NOMO-1 treated with DMSO at 0.1 percent for 48 hours (cell line): Measurements from ENCODE around the gene LIMK1.

Source experiments
- DNase-seq: peaks from one replicate; lab custom pipeline; 2025; ENCODE audit not compliant: unreplicated experiment; lab: John Stamatoyannopoulos, UW

Gene LIMK1

DNA sequence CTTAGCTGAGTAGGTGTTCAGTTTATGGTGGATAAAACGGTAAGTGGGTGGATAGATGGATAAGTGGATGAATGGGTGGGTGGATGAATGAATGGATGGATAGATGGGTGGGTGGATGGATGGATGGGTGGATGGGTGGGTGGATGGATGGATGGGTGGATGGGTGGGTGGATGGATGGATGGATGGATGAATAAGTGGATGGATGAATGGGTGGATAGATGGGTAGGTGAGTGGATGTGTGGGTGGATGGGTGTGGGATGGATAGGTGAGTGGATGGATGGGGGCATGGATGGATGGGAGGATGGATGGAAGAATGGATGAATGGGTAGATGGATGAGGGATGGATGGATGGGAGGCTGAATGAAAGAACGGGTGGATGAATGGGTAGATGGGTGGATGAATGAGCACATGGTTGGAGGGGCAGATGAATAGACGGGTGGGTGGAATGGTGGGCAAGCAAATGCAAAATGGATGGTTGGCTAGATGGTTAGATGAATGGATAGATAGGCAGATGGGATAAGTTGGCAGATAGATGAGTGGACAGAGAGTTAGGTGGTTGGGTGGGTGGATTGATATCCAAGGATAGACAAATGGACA lies 29.9 kb upstream of the LIMK1 start:
- DNase-seq = no peak

DNA sequence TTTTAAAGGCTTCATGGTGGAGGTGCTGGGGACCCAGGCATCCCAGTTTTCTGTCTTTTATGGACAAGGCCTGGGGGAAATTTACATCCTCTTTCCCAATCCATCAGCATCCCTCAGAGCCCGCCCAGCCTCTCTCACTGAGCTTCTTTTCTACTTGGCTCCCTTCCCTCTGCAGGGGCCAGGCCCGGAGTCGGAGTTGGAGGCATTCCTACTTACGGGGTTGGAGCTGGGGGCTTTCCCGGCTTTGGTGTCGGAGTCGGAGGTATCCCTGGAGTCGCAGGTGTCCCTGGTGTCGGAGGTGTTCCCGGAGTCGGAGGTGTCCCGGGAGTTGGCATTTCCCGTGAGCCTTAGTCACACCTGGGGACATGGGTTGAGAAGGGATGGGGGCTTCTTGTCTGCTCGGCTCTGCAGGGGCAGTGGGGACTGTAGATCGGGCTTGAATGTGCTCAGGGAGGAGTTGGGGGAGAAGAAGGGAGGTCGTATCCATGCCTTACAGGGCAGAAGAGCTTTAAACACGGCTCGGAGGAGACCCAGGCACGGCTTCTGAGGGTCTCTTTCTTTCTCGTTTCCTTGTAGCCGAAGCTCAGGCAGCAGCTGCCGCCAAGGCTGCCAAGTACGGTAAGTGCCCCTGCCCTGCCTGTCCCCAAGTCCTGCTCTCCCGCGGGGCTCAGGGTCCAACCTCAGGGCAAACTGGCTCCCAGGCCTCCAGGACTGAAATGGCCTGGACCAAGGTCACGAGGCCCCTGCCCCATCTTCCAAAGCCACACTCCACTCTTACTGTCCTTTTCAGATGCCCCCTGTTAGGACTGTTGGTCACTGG lies 27.3 kb upstream of the LIMK1 start:
- DNase-seq = no peak

DNA sequence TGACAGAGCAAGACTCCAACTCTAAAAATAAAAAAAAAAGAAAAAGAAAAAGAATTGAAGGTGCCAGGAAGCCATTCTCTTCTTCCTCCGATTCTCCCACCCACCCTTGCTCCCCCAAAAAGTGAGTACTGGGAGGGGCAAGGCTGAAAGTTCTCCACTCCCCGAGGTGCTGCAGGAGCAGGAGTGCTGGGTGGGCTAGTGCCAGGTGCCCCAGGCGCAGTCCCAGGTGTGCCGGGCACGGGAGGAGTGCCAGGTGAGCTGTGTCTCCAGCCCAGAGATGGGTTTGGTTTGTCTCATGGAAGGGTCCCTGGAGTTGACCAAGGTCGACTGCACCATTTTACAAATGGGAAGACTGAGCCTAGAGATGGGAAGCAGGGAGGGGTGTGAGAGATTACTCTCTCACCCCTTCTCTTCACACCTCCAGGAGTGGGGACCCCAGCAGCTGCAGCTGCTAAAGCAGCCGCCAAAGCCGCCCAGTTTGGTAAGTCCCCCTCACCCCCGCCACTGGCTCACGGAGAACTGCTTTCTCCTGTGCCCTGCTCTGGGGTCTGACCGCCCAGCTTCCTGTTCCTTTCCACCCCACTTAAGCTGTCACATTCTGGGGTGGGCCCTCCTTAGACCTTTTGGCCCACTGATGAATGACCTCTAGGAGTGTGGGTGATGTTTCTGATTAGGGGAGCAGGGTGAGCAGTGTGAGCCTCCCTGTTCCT lies 26.2 kb upstream of the LIMK1 start:
- DNase-seq = no peak

DNA sequence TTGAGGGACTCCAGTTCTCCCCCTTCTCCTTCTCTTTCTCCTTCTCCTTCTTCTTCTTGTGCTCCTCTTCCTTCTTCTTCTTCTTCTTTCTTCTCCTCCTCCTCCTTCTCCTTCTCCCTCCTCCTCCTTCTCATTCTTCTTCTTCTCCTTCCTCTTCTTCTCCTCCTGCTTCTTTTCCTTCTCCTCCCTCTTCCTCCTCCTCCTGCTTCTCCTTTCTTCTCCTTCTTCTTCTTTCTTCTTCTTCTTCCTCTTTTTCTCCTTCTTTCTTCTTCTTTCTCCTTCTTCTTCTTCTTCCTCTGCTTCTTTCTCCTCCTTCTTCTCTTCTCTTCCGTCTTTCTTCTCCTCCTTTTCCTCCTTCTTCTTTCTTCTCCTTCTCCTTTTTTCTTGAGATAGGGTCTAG lies 25.6 kb upstream of the LIMK1 start:
- DNase-seq = peak; percentile 29

DNA sequence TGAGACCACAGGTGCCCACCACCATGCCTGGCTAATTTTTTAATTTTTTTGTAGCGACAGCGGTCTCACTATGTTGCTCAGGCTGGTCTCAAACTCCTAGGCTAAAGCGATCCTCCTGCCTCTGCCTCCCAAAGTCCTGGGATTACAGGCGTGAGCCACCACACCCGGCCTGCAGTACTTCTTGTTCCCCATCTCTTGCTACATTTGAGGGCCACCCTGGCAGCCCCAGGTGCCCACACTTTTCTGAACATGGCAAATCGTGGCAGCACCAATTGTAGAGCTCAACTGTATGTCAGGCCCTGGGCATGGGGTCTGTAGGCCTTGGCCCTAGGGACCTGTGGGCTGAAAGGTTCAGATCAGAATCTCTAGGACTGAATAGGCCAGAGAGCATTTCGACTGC lies 25.1 kb upstream of the LIMK1 start:
- DNase-seq = no peak

DNA sequence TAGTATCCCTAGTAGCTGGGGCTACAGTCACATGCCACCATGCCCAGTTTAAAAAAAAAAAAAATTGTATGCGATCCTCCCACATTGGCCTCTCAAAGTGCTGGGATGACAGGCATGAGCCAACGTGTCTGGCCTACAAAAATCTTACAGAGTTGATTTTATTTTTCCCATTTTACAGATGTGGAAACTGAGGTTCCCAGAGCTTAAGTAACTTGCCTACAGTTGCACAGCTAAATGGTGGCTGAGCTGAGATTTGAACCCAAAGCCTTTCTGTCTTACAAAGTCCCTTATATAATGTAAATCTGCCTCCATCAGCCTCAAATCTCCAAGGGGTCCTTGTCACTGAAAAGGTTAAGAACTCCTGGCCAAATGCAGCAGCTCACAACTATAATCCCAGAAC lies 24.6 kb upstream of the LIMK1 start:
- no peak for DNase-seq

DNA sequence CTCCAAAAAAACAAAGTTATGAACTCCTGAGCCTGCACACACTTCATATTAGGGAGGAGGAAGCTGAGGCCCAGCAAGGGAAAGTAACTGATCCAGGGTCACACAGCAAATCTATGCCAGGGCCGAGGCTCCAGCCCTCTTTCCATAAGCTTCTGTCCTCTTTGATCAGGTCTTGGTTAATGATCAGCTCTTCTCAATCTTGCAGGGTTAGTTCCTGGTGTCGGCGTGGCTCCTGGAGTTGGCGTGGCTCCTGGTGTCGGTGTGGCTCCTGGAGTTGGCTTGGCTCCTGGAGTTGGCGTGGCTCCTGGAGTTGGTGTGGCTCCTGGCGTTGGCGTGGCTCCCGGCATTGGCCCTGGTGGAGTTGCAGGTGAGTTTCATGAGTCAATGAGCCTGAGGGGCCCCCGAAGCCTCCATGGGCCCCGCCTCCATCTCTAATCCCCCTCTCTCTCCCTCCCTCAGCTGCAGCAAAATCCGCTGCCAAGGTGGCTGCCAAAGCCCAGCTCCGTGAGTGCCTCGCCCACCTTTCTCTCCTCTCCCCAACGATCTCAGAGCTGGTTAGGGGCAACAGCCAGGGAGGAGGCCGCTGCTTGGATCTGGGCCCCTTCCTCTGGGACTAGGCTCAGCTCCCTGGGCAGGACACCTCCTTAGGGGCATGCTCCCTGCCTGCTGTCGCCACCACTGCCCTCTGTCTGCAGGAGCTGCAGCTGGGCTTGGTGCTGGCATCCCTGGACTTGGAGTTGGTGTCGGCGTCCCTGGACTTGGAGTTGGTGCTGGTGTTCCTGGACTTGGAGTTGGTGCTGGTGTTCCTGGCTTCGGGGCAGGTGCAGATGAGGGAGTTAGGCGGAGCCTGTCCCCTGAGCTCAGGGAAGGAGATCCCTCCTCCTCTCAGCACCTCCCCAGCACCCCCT lies 23.7 kb upstream of the LIMK1 start:
- DNase-seq = no peak

DNA sequence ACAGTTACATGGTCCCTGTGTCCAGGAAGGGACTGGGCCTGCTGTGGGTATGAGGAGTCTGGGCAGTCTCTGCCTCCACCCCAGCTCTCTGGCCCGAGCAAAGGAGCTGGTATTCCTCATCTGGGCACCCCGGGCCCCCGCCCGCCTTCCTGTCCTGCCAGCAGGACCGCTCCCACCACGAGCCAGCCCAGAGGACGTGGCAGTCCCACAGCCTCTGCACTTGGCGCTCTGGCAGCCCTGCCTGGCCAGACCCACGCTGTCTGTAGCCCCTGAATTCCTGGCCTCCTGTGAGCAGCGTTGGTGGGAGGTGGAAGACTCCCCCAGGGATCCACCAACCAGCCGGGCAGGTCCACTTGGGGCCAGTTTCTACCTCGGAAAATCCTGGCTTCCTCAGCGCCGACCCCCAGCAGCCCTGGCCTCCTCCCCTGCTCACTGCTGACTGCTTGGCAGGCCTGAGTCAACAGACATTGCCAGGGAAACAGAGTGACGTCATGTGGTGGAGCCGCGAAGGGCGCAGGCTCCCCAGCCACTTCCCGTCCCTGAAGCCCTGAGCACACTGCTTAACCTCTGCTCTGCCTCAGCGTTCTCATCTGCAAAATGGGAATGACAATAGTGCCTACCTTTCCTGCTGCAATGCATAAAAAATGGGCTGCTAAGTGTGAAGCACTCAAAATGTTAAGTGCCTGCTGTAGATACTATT lies 21.6 kb upstream of the LIMK1 start:
- peak; percentile 92 for DNase-seq

DNA sequence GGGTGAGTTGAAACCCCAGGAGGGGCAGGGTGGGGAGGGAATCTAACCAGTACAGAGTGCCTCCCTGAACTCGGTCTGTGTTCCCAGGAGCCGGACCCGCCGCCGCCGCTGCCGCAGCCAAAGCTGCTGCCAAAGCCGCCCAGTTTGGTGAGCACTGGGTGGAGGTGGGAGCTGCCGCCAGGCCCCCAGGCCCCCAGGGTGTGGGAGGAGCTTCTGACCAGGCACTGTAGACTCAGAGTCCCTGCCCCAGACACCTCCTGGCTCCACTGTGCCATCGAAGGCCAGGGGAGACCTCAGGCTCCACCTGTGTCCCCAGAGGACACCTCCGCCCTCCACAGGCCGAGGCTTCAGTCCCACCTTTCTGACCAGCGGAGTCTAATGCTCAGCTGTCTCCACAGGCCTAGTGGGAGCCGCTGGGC lies 20.4 kb upstream of the LIMK1 start:
- no peak for DNase-seq

DNA sequence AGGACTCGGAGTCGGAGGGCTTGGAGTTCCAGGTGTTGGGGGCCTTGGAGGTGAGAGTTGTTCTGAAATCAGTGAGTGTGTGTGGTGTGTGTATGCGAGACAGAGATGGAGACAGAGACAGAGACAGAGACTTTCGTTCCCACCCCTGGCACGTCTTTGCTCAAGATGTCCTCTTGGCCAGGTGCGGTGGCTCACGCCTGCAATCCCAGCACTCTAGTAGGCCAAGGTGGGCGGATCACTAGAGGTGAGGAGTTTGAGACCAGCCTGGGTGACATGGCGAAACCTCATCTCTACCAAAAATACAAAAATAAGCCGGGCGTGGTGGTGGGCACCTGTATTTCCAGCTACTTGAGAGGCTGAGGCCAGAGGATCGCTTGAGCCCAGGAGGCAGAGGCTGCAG lies 20.0 kb upstream of the LIMK1 start:
- no peak for DNase-seq

DNA sequence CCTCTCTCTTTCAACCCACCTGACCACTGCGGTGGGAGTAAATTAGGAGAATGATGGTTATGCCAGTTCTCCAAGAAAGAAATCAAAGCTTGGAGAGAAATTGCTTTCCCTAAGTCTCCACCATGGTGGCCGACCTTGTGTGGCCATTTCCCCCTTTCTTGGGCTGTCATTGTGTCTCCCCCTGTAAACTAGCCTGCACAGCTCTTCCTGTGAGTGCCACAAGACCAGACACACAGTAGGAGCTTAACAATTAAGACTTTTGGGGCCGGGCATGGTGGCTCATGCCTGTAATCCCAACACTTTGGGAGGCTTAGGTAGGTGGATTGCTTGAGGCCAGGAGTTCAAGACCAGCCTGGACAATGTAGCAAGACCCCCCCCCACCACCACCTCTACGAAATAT lies 18.9 kb upstream of the LIMK1 start:
- no peak for DNase-seq

DNA sequence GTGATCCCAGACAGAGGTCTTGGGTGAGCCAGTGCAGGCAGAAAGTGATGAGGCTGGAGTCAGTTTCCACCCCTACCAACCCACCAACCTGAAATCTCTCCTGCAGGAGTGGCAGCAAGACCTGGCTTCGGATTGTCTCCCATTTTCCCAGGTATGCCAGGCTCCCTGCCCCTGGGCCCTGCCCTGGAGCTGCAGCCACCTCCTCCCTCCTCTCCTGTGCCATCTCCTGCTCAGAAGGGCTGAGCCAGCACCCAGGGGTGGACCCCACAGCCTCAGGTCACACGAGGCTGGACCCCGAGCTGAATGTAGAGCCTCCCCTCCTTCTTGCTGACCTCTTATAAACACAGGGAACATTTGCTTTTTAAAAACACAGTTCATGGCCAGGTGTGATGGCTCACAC lies 17.0 kb upstream of the LIMK1 start:
- no peak for DNase-seq

DNA sequence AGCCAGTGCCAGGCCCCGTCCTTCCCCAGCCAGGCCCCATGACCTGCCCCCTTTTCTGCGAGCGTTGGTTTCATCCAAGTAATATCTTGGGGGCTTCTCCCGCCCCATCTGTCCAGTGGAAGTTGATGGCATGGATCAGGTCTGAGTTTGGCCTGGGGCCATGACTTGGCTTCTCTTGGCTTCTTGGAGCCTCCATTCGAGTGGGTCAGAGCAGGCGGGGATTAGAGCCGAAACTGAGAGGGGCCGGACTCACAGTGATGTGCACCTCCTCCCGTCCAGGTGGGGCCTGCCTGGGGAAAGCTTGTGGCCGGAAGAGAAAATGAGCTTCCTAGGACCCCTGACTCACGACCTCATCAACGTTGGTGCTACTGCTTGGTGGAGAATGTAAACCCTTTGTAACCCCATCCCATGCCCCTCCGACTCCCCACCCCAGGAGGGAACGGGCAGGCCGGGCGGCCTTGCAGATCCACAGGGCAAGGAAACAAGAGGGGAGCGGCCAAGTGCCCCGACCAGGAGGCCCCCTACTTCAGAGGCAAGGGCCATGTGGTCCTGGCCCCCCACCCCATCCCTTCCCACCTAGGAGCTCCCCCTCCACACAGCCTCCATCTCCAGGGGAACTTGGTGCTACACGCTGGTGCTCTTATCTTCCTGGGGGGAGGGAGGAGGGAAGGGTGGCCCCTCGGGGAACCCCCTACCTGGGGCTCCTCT lies 15.1 kb upstream of the LIMK1 start:
- DNase-seq = no peak

DNA sequence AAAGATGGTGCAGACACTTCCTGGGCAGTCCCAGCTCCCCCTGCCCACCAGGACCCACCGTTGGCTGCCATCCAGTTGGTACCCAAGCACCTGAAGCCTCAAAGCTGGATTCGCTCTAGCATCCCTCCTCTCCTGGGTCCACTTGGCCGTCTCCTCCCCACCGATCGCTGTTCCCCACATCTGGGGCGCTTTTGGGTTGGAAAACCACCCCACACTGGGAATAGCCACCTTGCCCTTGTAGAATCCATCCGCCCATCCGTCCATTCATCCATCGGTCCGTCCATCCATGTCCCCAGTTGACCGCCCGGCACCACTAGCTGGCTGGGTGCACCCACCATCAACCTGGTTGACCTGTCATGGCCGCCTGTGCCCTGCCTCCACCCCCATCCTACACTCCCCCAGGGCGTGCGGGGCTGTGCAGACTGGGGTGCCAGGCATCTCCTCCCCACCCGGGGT lies 14.5 kb upstream of the LIMK1 start:
- DNase-seq = no peak

DNA sequence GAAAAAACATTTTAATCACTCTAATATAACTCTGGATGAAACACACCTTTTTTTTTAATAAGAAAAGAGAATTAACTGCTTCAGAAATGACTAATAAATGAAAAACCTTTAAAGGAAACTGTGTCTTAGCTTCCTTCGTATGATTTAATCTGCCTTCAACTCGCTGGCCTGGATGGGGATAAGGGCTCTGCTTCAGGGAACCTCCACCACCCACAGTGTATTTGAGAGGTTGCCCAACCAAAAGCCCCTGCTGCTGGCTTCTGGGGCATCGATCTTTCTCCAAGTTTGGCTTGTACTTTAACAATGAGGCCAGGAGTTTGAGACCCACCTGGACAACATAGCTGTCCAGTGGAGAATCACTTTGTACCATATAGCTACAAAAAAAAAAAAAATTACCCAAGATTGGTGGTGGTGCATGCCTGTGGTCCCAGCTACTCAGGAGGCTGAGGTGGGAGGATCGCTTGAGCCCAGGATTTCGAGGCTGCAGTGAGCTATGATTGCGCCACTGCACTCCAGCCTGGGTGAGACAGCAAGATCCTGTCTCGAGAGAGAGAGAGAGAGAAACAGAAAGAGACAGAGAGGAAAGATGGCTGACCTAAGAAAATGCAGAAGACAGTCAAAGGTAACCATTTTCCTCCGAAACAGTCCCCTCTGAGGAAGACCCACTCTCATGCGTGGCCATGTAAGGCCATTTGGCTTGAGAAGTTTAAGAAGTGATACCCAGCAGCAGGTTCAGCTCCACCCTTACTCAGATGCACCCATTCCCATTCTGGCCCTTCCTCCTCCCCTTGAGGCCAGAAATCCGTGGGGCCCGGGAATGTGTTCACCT lies 13.6 kb upstream of the LIMK1 start:
- DNase-seq = no peak

DNA sequence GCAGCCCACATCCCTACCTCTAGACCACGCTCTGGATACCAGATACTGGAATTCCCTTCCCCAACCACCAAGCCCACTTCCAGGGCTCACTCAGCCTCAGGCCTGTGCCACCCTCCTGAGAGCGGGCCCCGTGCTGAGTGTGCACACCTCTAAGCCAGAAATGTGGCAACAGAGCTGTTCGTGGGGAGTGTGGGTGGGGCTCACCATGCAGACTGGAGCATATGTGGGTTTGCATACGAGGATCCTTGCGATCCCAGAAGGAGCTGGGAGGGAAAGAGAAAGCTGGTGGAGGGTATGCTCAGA lies 13.0 kb upstream of the LIMK1 start:
- no peak for DNase-seq

DNA sequence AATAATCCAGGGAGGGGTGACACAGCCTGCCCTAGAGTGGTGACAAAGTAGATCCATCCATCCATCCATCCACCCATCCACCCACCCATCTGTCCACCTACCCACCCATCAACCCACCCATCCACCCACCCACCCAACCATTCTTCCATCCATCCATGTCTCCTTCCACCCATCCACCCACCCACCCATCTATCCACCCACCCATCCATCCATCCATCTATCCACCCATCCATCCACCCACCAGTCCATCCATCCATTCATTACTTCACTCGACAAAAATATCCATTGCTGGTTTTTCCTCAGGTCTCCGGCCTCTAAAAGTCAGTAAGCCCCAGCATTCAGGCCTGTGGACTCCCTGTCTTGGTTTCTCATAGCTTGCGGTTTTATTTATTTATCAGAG lies 12.5 kb upstream of the LIMK1 start:
- DNase-seq = no peak

DNA sequence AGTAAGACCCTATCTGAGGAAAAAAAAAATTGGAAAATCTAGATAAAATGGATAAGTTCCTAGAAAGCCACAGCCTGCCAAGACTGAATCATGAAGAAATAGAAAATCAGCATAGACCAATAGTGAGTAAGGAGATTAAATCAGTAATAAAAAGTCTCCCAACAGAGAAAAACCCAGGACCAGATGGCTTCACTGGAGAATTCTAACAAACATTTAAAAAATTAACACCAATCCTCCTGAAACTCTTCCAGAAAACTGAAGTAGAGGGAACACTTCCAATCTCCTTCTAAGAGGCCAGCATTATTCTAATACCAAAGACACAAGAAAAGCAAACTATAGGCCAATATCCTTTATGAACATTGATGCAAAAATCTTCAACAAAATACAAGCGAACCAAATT lies 8.8 kb upstream of the LIMK1 start:
- no peak for DNase-seq

DNA sequence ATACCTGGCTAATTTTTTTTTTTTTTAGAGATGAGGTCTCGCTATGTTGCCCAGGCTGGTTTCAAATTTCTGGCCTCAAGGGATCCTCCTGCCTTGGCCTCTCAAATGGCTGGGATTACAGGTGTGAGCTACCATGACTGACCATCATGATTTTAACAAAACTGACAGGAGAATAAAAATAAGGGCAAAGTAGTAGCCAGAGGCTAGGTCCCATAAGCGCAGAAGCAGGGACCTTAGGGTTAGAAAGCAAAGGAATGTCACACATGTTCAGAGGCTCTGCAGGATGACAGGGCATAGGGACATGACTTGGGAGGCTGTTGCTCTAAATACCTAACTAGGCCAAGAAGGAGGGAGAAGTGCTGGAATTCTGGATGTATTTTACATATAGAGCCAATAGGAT lies 5.1 kb upstream of the LIMK1 start:
- no peak for DNase-seq
